Measurements from ENCODE around the gene PRKCZ. TPM values are rescaled to one million over a fixed set of nuclear protein-coding genes. Genes with fewer than 3 reads are reported as not detected.
A peak's percentile ranks its signal among the peaks of the same experiment; 100 is the strongest.

PRKCZ gene
- total RNA-seq, 1 experiment from 2014 or later, result 0.58 TPM

GRCh38 chr1:2200308-2200943 is 150.2 kb downstream of the PRKCZ start:
- no peak overlapping the region for H3K27ac ChIP-seq
- H3K4me1 ChIP-seq (replicated peaks), result peaks cover 27% of the 10 kb centered on the region
- no peaks in the 10 kb centered on the region for H3K9me3 ChIP-seq (replicated peaks)
- no peaks in the 10 kb centered on the region for H3K36me3 ChIP-seq
- H3K4me3 ChIP-seq, result no peak overlapping the region
- no peaks in the 10 kb centered on the region for H3K27me3 ChIP-seq (replicated peaks)
- no peak for DNase-seq (ENCODE audit: low read depth in 1 of 2, low spot score in 2 of 2)

- no peak overlapping the region for H3K27ac ChIP-seq
- no peaks in the 10 kb centered on the region for H3K36me3 ChIP-seq
- peaks cover 28% of the 10 kb centered on the region for H3K4me1 ChIP-seq (replicated peaks)
- no peaks in the 10 kb centered on the region for H3K9me3 ChIP-seq (replicated peaks)
- no peaks in the 10 kb centered on the region for H3K27me3 ChIP-seq (replicated peaks)
- H3K4me3 ChIP-seq, result no peak overlapping the region
- no peak for DNase-seq (ENCODE audit: low read depth in 1 of 2, low spot score in 2 of 2)
These were observed 150.9 kb downstream of the PRKCZ start for GRCh38 chr1:2201062-2201461.

- Histone ChIP-seq H3K4me1 (replicated peaks) (peaks cover 28% of the 10 kb centered on the region), H3K9me3 (replicated peaks) (no peaks in the 10 kb centered on the region)
These were observed 151.9 kb downstream of the PRKCZ start for GRCh38 chr1:2202008-2202575.

GRCh38 chr1:2202843-2203601 is 152.8 kb downstream of the PRKCZ start:
- Histone ChIP-seq H3K9me3 (replicated peaks) (no peaks in the 10 kb centered on the region), H3K4me3 (no peak overlapping the region)
- no peak for DNase-seq (ENCODE audit: low read depth in 1 of 2, low spot score in 2 of 2)

More at GRCh38 chr1:2202008-2202575, 151.9 kb downstream of the PRKCZ start:
- no peak overlapping the region for H3K4me3 ChIP-seq
- H3K27ac ChIP-seq, result no peak overlapping the region
- H3K27me3 ChIP-seq (replicated peaks), result no peaks in the 10 kb centered on the region
- no peak for DNase-seq (ENCODE audit: low read depth in 1 of 2, low spot score in 2 of 2)
- H3K36me3 ChIP-seq, result no peaks in the 10 kb centered on the region

GRCh38 chr1:2203671-2204414 is 153.6 kb downstream of the PRKCZ start:
- Histone ChIP-seq H3K27me3 (replicated peaks) (no peaks in the 10 kb centered on the region), H3K4me3 (no peak overlapping the region; the same call in 1 of the 2 replicates), H3K4me1 (replicated peaks) (peaks cover 42% of the 10 kb centered on the region), H3K9me3 (replicated peaks) (no peaks in the 10 kb centered on the region), H3K27ac (no peak overlapping the region), H3K36me3 (no peaks in the 10 kb centered on the region)
- no peak for DNase-seq (ENCODE audit: low read depth in 1 of 2, low spot score in 2 of 2)

More at GRCh38 chr1:2202843-2203601, 152.8 kb downstream of the PRKCZ start:
- Histone ChIP-seq H3K36me3 (no peaks in the 10 kb centered on the region), H3K27me3 (replicated peaks) (no peaks in the 10 kb centered on the region), H3K4me1 (replicated peaks) (peaks cover 37% of the 10 kb centered on the region), H3K27ac (no peak overlapping the region)

GRCh38 chr1:2204415-2205190 is 154.4 kb downstream of the PRKCZ start:
- Histone ChIP-seq H3K4me3 (peak overlapping the region; percentile 34), H3K36me3 (no peaks in the 10 kb centered on the region), H3K4me1 (replicated peaks) (peaks cover 37% of the 10 kb centered on the region), H3K9me3 (replicated peaks) (no peaks in the 10 kb centered on the region), H3K27ac (no peak overlapping the region), H3K27me3 (replicated peaks) (no peaks in the 10 kb centered on the region)
- peak in 1 of 2 experiments; percentile 58 for DNase-seq (ENCODE audit: low read depth in 1 of 2, low spot score in 2 of 2)

GRCh38 chr1:2205191-2205952 is 155.2 kb downstream of the PRKCZ start:
- H3K27ac ChIP-seq, result peak overlapping the region; percentile 56

GRCh38 chr1:2206813-2207487 is 156.7 kb downstream of the PRKCZ start:
- Histone ChIP-seq H3K9me3 (replicated peaks) (no peaks in the 10 kb centered on the region), H3K36me3 (no peaks in the 10 kb centered on the region), H3K4me3 (no peak overlapping the region), H3K27ac (no peak overlapping the region), H3K4me1 (replicated peaks) (peaks cover 33% of the 10 kb centered on the region), H3K27me3 (replicated peaks) (no peaks in the 10 kb centered on the region)
- DNase-seq (ENCODE audit: low read depth in 1 of 2, low spot score in 2 of 2), result no peak

More at GRCh38 chr1:2205191-2205952, 155.2 kb downstream of the PRKCZ start:
- Histone ChIP-seq H3K4me1 (replicated peaks) (peaks cover 32% of the 10 kb centered on the region), H3K36me3 (no peaks in the 10 kb centered on the region), H3K9me3 (replicated peaks) (no peaks in the 10 kb centered on the region), H3K27me3 (replicated peaks) (no peaks in the 10 kb centered on the region), H3K4me3 (peak overlapping the region; percentile 40)
- DNase-seq (ENCODE audit: low read depth in 1 of 2, low spot score in 2 of 2), result peak; percentile 68 to 98

GRCh38 chr1:2208309-2209239 is 158.4 kb downstream of the PRKCZ start:
- no peak overlapping the region for H3K4me3 ChIP-seq
- peaks cover 50% of the 10 kb centered on the region for H3K4me1 ChIP-seq (replicated peaks)
- no peaks in the 10 kb centered on the region for H3K36me3 ChIP-seq
- H3K27me3 ChIP-seq (replicated peaks), result no peaks in the 10 kb centered on the region
- no peaks in the 10 kb centered on the region for H3K9me3 ChIP-seq (replicated peaks)
- peak overlapping the region; percentile 33; the same call in 1 of the 2 replicates for H3K27ac ChIP-seq
- DNase-seq (ENCODE audit: low read depth in 1 of 2, low spot score in 2 of 2), result peak; percentile 84

- Histone ChIP-seq H3K4me1 (replicated peaks) (peaks cover 54% of the 10 kb centered on the region), H3K36me3 (no peaks in the 10 kb centered on the region)
- DNase-seq (ENCODE audit: low read depth in 1 of 2, low spot score in 2 of 2), result no peak
These were observed 159.3 kb downstream of the PRKCZ start for GRCh38 chr1:2209400-2210083.

GRCh38 chr1:2210084-2210653 is 160.0 kb downstream of the PRKCZ start:
- peaks cover 55% of the 10 kb centered on the region for H3K4me1 ChIP-seq (replicated peaks)
- no peaks in the 10 kb centered on the region for H3K9me3 ChIP-seq (replicated peaks)
- no peak overlapping the region for H3K4me3 ChIP-seq
- H3K36me3 ChIP-seq, result no peaks in the 10 kb centered on the region
- DNase-seq (ENCODE audit: low read depth in 1 of 2, low spot score in 2 of 2), result no peak
- H3K27ac ChIP-seq, result no peak overlapping the region
- H3K27me3 ChIP-seq (replicated peaks), result no peaks in the 10 kb centered on the region

More at GRCh38 chr1:2209400-2210083, 159.3 kb downstream of the PRKCZ start:
- Histone ChIP-seq H3K4me3 (no peak overlapping the region), H3K27me3 (replicated peaks) (no peaks in the 10 kb centered on the region), H3K27ac (no peak overlapping the region), H3K9me3 (replicated peaks) (no peaks in the 10 kb centered on the region)

All from SJSA1 (cell line).